B cell (primary cell): ENCODE data around the gene MYH11. TPM values are rescaled to one million over a fixed set of nuclear protein-coding genes. Genes with fewer than 3 reads are reported as not detected.

Experiments
- ATAC-seq: fragments of 200-7000 bp; cut with Tn5 transposase; one replicate; pipeline ENCODE4 v1.10.0; 2021; ENCODE audit warnings: low read depth, mild to moderate bottlenecking, moderate number of reproducible peaks, moderate library complexity
- CTCF ChIA-PET: fragments of 350-600 bp; sonication (Branson Sonifier 250); formaldehyde crosslinking; loops from one replicate; lab custom pipeline; 2021; ENCODE audit warnings: antibody characterized with exemption, inconsistent platforms; lab: Charles Lee
- POLR2A ChIA-PET: fragments of 350-600 bp; sonication (Branson Sonifier 250); formaldehyde crosslinking; loops from one replicate; lab custom pipeline; 2021; ENCODE audit warnings: antibody characterized with exemption; lab: Charles Lee
- DNase-seq: peaks from one replicate; pipeline ENCODE4 v3.0.0; 2013
- H2AFZ ChIP-seq: 2 replicates; pipeline ENCODE4 v1.6.1; 2012; ENCODE audit warnings: mild to moderate bottlenecking, low read depth, low read length; ENCODE audit not compliant: insufficient read depth, poor library complexity, severe bottlenecking
- H3K27ac ChIP-seq, 2 donors: 1 replicate in 1 of 2; 2 replicates in 1 of 2; pipeline ENCODE4 v1.5.1; 2012 to 2013; ENCODE audit warnings: low read length in 2 of 2, mild to moderate bottlenecking in 2 of 2, moderate library complexity in 1 of 2
- H3K27me3 ChIP-seq, 4 experiments: fragments of 200-600 bp in 1 of 4; sonication (generic) in 1 of 4; replicated peaks in 1 of 4; 1 replicate in 2 of 4; 2 replicates in 2 of 4; pipeline versions ENCODE4 v1.6.1 to v1.7.0; 2013 to 2016; ENCODE audit warnings: low read length in 3 of 4, mild to moderate bottlenecking in 2 of 4, mixed read lengths in 1 of 4, moderate library complexity in 1 of 4; ENCODE audit not compliant: insufficient read depth in 4 of 4, control insufficient read depth in 3 of 4; ENCODE audit errors: control extremely low read depth in 1 of 4
- H3K36me3 ChIP-seq, 2 experiments: replicated peaks in 1 of 2; 1 replicate in 1 of 2; 2 replicates in 1 of 2; pipeline versions ENCODE4 v1.6.1 to v1.7.1; 2013; ENCODE audit warnings: low read length in 1 of 2; ENCODE audit not compliant: insufficient read depth in 2 of 2, control insufficient read depth in 1 of 2; ENCODE audit errors: control extremely low read depth in 1 of 2, extremely low read depth in 1 of 2
- H3K4me1 ChIP-seq, 2 donors: fragments of 200-600 bp in 1 of 2; sonication (generic) in 1 of 2; 1 replicate in 1 of 2; 2 replicates in 1 of 2; pipeline versions ENCODE4 v1.5.1 to v1.6.1; 2013 to 2017; ENCODE audit warnings: low read length in 2 of 2; ENCODE audit not compliant: control insufficient read depth in 2 of 2, insufficient read depth in 2 of 2
- H3K4me2 ChIP-seq: replicated peaks from 2 replicates; pipeline ENCODE3; 2012; ENCODE audit warnings: mild to moderate bottlenecking, low read depth, low read length; ENCODE audit not compliant: poor library complexity, severe bottlenecking
- H3K4me3 ChIP-seq, 5 experiments: fragments of 200-600 bp in 1 of 5; sonication (generic) in 1 of 5; 1 replicate in 3 of 5; 2 replicates in 2 of 5; pipeline versions ENCODE4 v1.5.1 to v1.7.0; 2011 to 2016; ENCODE audit warnings: low read length in 4 of 5, mild to moderate bottlenecking in 4 of 5, low read depth in 2 of 5, control low read depth in 1 of 5, moderate library complexity in 1 of 5; ENCODE audit not compliant: insufficient read depth in 1 of 5; ENCODE audit errors: control extremely low read depth in 1 of 5, extremely low read depth in 1 of 5
- H3K79me2 ChIP-seq: fragments of 200-600 bp; sonication (generic); one replicate; pipeline ENCODE4 v1.6.0; 2016; ENCODE audit warnings: low read length; ENCODE audit not compliant: control insufficient read depth, insufficient read depth
- H3K9ac ChIP-seq: fragments of 200-600 bp; sonication (generic); 2 replicates; pipeline ENCODE4 v1.6.1; 2017; ENCODE audit warnings: mild to moderate bottlenecking, low read length, moderate library complexity
- H3K9me3 ChIP-seq, 3 donors: one replicate each; pipeline versions ENCODE4 v1.6.1 to v1.7.1; 2013; ENCODE audit warnings: low read length in 2 of 3; ENCODE audit not compliant: control insufficient read depth in 2 of 3, insufficient read depth in 1 of 3; ENCODE audit errors: control extremely low read depth in 1 of 3
- H4K20me1 ChIP-seq: 2 replicates; pipeline ENCODE4 v1.6.0; 2012; ENCODE audit warnings: mild to moderate bottlenecking, low read length; ENCODE audit not compliant: insufficient read depth, control insufficient read depth, poor library complexity, severe bottlenecking
- H3K27ac Mint-ChIP-seq: one replicate; pipeline ENCODE4 v1.8.0; 2021; ENCODE audit warnings: mixed read lengths
- H3K27me3 Mint-ChIP-seq: one replicate; pipeline ENCODE4 v1.8.0; 2021; ENCODE audit warnings: mixed read lengths
- H3K4me1 Mint-ChIP-seq: one replicate; pipeline ENCODE4 v1.8.0; 2021; ENCODE audit warnings: mixed read lengths
- H3K4me3 Mint-ChIP-seq: one replicate; pipeline ENCODE4 v1.8.0; 2021; ENCODE audit warnings: mixed read lengths
- H3K9me3 Mint-ChIP-seq: one replicate; pipeline ENCODE4 v1.8.0; 2022; ENCODE audit warnings: mixed read lengths; ENCODE audit not compliant: insufficient read depth
- CTCF ChIP-seq: fragments of 200-600 bp; IDR thresholded peaks from one replicate; pipeline ENCODE4 v1.8.0; 2022; ENCODE audit warnings: antibody characterized with exemption, mild to moderate bottlenecking
- EZH2 ChIP-seq: IDR thresholded peaks from 2 replicates; pipeline ENCODE4 v1.6.1; 2012; ENCODE audit warnings: borderline replicate concordance, low read depth, mild to moderate bottlenecking, moderate library complexity, low read length; ENCODE audit not compliant: insufficient read depth, poor library complexity, severe bottlenecking
- whole genome bisulfite sequencing: methylation state at CpG from one replicate; pipeline ENCODE4 v1.1.5; 2013; ENCODE audit warnings: missing lambda C conversion rate; ENCODE audit not compliant: insufficient coverage; 5-methylcytosine and 5-hydroxymethylcytosine counted together
- intact Hi-C: fragments of 100-400 bp; cut with micrococcal nuclease; formaldehyde crosslinking; loops from one replicate; pipeline ENCODE4 v1.10.0; 2022
- polyA plus RNA-seq: library from polyadenylated mRNA; depleted of rRNA; stranded (reverse); fragments of >200 nt; gene quantifications from 2 replicates; pipeline ENCODE4 v1.2.3, GENCODE V29; 2012
- total RNA-seq, 2 donors: library from RNA; stranded (reverse); fragments of 120-200 nt in 1 of 2; gene quantifications; 1 replicate in 1 of 2; 2 replicates in 1 of 2; pipeline versions ENCODE4 v1.2.3 to v1.2.4, GENCODE V29; 2013 to 2022

The MYH11 gene
- total and polyA plus RNA-seq, 2 donors (not counting 1 experiment from before 2014, with no cell fraction given) = 0.05 to 0.16 TPM

GRCh38 chr16:15785386-15786059 is 71.3 kb downstream of the MYH11 start:
- WGBS = 96% methylated on average over 8 of the region's 14 CpGs
- no peaks in the 10 kb centered on the region for H3K9me3 ChIP-seq
- H3K4me2 ChIP-seq = no peak overlapping the region
- H3K27me3 ChIP-seq = no peaks in the 10 kb centered on the region
- no peak for TF ChIP-seq EZH2
- TF ChIP-seq CTCF = no peak
- H3K4me1 Mint-ChIP-seq = no peaks in the 10 kb centered on the region
- H3K4me1 ChIP-seq = no peaks in the 10 kb centered on the region
- H3K4me3 Mint-ChIP-seq = no peak overlapping the region
- POLR2A ChIA-PET = no interaction called here
- no peak overlapping the region for H3K27ac Mint-ChIP-seq
- H3K79me2 ChIP-seq = no peaks in the 10 kb centered on the region
- no peaks in the 10 kb centered on the region for H4K20me1 ChIP-seq
- H3K27ac ChIP-seq = no peak overlapping the region
- no peaks in the 10 kb centered on the region for H3K36me3 ChIP-seq
- no peak overlapping the region for H3K4me3 ChIP-seq
- no peak overlapping the region for H3K9ac ChIP-seq
- intact Hi-C loops = no loop called here
- ATAC-seq (no peak), DNase-seq (no peak)
- H3K27me3 Mint-ChIP-seq = no peaks in the 10 kb centered on the region
- H2AFZ ChIP-seq = no peak overlapping the region
- no peaks in the 10 kb centered on the region for H3K9me3 Mint-ChIP-seq
- CTCF ChIA-PET = no interaction called here

GRCh38 chr16:15783985-15784384 is 72.8 kb downstream of the MYH11 start:
- intact Hi-C loops = no loop called here
- H3K4me2 ChIP-seq = no peak overlapping the region
- Mint-ChIP-seq H3K4me1 (no peaks in the 10 kb centered on the region), H3K4me3 (no peak overlapping the region), H3K27ac (no peak overlapping the region), H3K27me3 (no peaks in the 10 kb centered on the region), H3K9me3 (no peaks in the 10 kb centered on the region)
- no peaks in the 10 kb centered on the region for H3K4me1 ChIP-seq
- no peak overlapping the region for H3K9ac ChIP-seq
- no peak for DNase-seq
- no peaks in the 10 kb centered on the region for H3K36me3 ChIP-seq
- H3K79me2 ChIP-seq = no peaks in the 10 kb centered on the region
- no peak overlapping the region for H2AFZ ChIP-seq
- POLR2A ChIA-PET = no interaction called here
- H3K27me3 ChIP-seq = peaks cover 0 to 3% (median 0%) of the 10 kb centered on the region in 4 experiments
- TF ChIP-seq CTCF = no peak
- TF ChIP-seq EZH2 = no peak
- WGBS = 97% methylated on average over 10 of the region's 10 CpGs
- CTCF ChIA-PET = interaction anchor here (1.6 kb wide), 1 partner anchor 12 kb away, joined by 4 read pairs; no protein-coding TSS in a partner anchor
- no peak overlapping the region for H3K4me3 ChIP-seq
- no peak overlapping the region for H3K27ac ChIP-seq
- H4K20me1 ChIP-seq = no peaks in the 10 kb centered on the region
- H3K9me3 ChIP-seq = no peaks in the 10 kb centered on the region
- ATAC-seq = no peak
